Measurements from ENCODE around the gene PREB.
"Not testable (repeated sequence)": the region's sequence is repeated elsewhere in the genome, so short reads cannot be mapped to it uniquely, and the experiment has no call there.

The PREB gene

GRCh38 chr2:27127883-27128667, 6.4 kb downstream of the PREB start:
- no peak for DNase-seq (ENCODE audit: low spot score)

DNA sequence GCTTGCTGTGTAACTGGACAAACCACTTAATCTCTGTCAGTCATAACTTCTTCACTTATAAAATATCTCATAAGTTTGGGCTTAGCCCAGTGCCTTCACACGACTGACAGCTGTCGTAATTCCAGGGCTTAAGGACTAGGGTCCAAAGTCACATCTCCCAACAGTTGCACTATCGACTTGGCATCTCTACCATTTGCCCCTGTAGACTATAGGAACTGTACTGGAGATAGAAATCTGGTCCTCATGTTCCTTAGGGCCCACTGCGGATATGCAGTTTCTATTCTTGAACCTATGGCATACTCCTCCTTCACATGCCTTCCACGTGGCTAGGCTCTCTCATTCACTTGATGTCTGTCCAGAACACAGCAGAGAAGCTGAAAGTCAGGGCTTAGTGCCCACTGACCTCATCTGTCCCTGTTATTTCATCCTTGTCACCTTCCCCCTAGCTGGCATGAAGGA, 8.2 kb downstream of the PREB start:
- DNase-seq (ENCODE audit: low spot score): no peak

GRCh38 chr2:27125104-27125503, 9.3 kb downstream of the PREB start:
- no peak for DNase-seq (ENCODE audit: low spot score)

GRCh38 chr2:27123302-27124150, 10.9 kb downstream of the PREB start, which contains the start of gene ABHD1:
TSS of gene ABHD1 (plus strand) at chr2:27123815. CDS start at chr2:27123949, 134 bp downstream.
- peak; percentile 21 for DNase-seq (ENCODE audit: low spot score)

DNA sequence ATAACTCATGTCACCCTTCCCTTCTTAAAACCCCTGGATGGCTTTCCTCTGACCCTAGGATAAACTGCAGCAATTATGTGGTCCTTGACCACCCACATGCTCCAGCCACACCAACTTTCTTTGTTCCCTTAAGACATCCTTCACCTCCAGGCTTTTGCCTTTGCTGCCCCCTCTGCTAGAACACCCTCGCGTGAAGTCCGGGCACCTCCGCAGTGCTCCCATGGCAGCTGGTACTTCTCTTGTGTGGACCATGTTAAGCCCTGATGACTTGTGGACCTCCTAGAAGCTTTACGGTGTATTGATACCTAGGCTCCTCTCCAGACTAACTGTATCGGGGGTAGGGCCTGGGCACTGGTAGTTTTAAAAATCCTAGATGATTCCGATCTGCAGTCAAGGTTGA, 11.6 kb downstream of the PREB start:
- DNase-seq (ENCODE audit: low spot score): no peak

DNA sequence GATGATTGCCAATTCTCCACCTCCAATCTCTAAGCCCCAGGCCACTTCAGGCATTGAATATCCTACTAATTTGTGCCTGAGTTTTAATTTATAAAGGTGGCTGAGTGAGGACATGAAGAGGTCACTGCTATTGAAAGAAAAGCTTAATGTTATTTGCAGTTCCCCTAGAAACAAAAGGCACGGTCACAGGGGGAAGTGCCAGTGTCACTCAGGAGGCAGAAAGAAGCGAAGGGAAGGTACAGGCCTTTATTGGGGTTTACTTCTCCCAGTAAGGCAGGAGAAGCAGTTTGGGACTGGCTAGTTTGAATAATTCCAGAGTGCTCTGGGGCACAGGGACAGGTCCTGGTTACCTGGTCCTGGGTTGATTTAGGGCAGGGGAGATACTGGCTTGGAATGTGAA, 12.5 kb downstream of the PREB start:
- no peak for DNase-seq (ENCODE audit: low spot score)

- DNase-seq (ENCODE audit: low spot score): not testable (repeated sequence)
These were observed 15.1 kb downstream of the PREB start for GRCh38 chr2:27119330-27119670.

GRCh38 chr2:27118525-27119329, 15.7 kb downstream of the PREB start, which contains the start of gene CGREF1:
TSS of gene CGREF1 (minus strand) at chr2:27119128. CDS start at chr2:27104366, 14,762 bp downstream.
- DNase-seq (ENCODE audit: low spot score): no peak

GRCh38 chr2:27117995-27118524, 16.4 kb downstream of the PREB start:
- DNase-seq (ENCODE audit: low spot score): no peak

GRCh38 chr2:27115519-27115918, 18.9 kb downstream of the PREB start:
- DNase-seq (ENCODE audit: low spot score): no peak

- not testable (repeated sequence) for DNase-seq (ENCODE audit: low spot score)
These were observed 22.9 kb downstream of the PREB start for GRCh38 chr2:27111392-27112078.

DNA sequence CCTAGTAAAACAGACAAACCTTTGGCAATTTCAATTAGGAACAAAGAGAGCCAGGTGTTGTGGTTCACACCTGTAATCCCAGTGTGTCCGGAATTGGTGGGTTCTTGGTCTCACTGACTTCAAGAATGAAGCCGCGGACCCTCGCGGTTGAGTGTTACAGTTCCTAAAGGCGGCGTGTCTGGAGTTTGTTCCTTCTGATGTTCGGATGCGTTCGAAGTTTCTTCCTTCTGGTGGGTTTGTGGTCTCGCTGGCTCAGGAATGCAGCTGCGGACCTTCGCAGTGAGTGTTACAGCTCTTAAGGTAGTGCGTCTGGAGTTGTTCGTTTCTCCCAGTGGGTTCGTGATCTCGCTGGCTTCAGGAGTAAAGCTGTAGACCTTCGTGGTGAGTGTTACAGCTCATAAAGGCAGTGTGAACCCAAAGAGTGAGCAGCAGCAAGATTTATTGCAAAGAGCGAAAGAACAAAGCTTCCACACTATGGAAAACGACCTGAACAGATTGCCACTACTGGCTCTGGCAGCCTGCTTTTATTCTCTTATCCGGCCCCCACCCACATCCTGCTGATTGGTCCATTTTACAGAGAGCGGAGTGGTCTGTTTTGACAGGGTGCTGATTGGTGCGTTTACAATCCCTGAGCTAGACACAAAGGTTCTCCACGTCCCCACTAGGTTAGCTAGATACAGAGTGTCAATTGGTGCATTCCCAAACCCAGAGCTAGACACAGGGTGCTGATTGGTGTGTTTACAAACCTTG, 23.7 kb downstream of the PREB start:
- not testable (repeated sequence) for DNase-seq (ENCODE audit: low spot score)

DNA sequence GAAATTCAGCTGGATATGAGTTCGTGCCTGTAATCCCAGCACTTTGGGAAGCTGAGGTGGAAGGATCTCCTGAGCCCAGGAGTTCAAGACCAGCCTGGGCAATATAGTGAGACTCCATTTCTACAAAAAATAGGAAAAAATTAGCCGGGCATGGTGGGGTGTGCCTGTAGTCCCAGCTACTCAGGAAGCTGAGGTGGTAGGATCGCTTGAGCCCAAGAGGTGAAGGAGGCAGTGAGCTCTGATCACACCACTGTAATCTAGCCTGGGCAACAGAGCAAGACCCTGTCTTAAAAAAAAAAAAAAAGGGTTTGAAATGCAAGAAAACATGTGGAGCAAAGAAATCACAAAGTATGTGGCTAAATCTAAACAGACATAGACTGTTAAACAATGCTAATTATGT, 25.4 kb downstream of the PREB start:
- no peak for DNase-seq (ENCODE audit: low spot score)

GRCh38 chr2:27108221-27108620, 26.2 kb downstream of the PREB start:
- no peak for DNase-seq (ENCODE audit: low spot score)

DNA sequence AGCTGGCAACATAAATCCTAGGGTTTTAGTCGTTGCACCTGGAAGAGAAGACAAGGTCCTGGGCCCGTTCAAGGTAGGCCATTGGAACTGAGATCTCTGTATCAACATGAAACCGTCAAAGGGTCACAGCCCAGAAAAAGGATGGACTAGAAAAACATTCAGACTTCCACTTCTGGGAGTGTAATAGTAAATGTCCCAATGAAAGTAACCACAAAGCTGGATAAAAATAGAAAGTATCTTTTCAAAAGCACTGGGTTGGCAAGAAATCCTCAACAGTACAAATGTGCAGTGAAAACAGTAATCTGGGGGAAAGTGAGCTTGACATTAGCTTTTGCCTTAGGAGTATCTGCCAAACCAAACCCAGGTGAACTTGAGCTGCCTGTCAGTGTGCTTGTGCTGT, 28.5 kb downstream of the PREB start:
- no peak for DNase-seq (ENCODE audit: low spot score)

DNA sequence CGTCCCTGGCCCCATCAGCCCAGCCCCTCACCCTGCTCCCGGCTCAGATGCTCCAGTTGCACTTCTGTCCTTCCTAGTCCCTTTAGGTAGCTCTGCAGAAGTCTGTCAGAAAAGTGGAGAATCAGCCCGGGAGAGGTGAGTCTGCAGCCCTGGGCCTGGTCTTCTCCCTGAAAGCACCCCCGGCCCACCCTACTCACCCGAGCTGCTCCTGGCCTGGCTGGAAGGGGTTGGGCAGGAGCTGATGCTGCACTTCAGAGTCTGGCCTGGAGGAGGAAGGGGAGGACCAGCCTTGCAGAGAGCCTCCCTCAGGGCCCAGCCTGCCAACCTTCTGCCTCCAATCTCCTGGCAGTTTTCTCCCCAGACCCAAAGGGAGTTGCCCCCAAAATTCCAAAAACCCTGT, 32.1 kb downstream of the PREB start:
- no peak for DNase-seq (ENCODE audit: low spot score)

DNA sequence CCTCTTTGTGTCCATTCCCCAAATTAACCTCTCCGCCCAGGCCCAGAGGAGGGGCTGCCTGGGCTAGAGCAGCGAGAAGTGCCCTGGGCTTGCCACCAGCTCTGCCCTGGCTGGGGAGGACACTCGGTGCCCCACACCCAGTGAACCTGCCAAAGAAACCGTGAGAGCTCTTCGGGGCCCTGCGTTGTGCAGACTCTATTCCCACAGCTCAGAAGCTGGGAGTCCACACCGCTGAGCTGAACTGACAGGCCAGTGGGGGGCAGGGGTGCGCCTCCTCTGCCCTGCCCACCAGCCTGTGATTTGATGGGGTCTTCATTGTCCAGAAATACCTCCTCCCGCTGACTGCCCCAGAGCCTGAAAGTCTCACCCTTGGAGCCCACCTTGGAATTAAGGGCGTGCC, 34.4 kb downstream of the PREB start:
- DNase-seq (ENCODE audit: low spot score): no peak

- DNase-seq (ENCODE audit: low spot score): no peak
These were observed 35.0 kb downstream of the PREB start for GRCh38 chr2:27099334-27099955.

- no peak for DNase-seq (ENCODE audit: low spot score)
These were observed 37.1 kb downstream of the PREB start for GRCh38 chr2:27097341-27097740.
